DMS53 (cell line): Measurements from ENCODE around the gene FREM2.

Experiments
- DNase-seq: peaks from one replicate; lab custom pipeline; 2025; lab: John Stamatoyannopoulos, UW

The FREM2 gene, protein sequence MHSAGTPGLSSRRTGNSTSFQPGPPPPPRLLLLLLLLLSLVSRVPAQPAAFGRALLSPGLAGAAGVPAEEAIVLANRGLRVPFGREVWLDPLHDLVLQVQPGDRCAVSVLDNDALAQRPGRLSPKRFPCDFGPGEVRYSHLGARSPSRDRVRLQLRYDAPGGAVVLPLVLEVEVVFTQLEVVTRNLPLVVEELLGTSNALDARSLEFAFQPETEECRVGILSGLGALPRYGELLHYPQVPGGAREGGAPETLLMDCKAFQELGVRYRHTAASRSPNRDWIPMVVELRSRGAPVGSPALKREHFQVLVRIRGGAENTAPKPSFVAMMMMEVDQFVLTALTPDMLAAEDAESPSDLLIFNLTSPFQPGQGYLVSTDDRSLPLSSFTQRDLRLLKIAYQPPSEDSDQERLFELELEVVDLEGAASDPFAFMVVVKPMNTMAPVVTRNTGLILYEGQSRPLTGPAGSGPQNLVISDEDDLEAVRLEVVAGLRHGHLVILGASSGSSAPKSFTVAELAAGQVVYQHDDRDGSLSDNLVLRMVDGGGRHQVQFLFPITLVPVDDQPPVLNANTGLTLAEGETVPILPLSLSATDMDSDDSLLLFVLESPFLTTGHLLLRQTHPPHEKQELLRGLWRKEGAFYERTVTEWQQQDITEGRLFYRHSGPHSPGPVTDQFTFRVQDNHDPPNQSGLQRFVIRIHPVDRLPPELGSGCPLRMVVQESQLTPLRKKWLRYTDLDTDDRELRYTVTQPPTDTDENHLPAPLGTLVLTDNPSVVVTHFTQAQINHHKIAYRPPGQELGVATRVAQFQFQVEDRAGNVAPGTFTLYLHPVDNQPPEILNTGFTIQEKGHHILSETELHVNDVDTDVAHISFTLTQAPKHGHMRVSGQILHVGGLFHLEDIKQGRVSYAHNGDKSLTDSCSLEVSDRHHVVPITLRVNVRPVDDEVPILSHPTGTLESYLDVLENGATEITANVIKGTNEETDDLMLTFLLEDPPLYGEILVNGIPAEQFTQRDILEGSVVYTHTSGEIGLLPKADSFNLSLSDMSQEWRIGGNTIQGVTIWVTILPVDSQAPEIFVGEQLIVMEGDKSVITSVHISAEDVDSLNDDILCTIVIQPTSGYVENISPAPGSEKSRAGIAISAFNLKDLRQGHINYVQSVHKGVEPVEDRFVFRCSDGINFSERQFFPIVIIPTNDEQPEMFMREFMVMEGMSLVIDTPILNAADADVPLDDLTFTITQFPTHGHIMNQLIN (N-terminal part only)

DNA sequence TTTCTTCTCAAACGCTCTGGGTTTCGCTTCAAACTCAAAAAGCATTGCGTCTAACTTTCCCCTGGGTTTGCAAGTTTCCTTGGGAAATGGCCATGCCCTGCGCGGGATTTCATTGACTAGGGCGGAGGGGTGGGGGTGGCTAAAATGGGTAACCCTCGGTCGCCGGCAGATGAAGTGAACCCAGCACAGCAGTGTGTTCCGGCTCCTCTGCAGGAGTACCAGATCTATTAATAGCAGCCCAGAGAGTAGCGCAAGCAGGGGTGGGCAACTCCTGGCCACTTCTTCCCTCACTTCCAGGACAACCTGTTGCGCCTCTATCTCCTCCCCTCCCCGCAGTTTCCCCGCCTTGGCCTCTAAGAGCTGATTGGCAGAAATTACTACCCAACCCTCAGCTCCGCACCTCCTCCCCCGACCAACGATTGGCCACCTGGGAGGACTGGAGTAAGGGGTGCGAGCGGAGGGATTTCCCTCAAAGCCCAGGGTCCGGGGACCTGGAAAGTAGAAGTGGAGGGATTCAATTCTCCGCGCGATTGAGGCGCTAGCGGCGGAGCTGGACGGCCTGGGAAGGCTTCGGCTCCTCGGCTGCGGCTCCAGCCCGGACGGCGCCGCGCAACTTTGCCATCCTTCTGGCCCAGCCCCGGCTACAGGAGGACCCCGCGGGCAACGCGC lies at the start of gene FREM2:
FREM2 (plus strand) TSS at position 501 of the 669 bp plus-strand sequence. CDS start 268 bp downstream, outside the sequence.
- peak; percentile 93 for DNase-seq

DNA sequence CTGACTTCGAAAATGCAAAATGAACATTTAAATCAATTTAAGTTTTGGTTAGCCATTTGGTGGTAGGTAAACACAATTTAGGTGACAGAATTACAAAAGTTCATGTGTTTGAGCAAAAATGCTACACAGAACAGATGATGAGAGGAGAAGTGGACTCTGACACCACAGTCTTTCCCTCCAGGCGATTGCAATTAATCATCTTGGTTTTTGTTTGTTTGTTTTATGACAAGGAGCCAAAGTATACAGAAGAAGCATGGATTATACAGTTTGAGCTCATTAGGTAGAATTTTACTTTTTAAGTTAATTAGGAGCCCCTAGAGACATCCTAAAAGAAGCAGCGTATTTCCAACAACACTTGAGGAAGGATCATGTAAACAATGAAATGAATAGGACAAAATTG lies 49.3 kb upstream of the FREM2 start:
- DNase-seq = peak; percentile 51

DNA sequence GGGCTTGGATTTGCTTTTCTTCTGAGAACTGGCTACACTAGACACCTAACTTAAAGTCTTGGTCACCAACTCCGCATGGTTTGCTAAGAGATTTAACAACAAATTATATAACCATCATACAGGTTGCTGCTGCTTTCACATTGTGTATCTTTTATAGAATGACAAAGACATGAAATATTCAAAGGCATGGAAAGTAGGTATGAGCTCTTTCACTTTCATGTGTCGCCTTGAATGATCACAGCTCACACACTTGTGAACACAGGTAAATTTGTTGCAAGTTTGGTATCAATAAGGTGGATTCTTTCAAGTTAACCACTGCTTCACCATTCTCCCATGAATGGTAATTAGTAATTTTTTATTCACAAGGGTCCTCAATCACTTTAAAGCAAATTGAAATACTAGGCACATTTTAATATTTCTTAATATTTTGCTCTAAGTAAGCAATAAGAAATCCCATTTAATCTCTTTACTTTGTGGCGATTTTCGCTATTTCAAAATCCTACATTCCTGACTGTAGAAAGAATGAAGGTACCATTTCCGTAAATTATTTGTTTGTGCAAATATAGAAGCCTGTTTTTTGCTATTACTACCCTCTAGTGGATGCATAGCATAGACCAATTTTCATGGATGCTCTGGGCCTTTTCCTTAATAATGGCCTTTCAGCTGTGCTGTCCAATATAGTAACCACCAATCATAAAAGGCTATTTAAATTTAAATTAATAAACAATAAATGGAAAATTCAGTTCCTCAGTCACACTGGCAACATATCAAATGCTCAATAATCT lies 45.5 kb upstream of the FREM2 start:
- DNase-seq = peak; percentile 53

DNA sequence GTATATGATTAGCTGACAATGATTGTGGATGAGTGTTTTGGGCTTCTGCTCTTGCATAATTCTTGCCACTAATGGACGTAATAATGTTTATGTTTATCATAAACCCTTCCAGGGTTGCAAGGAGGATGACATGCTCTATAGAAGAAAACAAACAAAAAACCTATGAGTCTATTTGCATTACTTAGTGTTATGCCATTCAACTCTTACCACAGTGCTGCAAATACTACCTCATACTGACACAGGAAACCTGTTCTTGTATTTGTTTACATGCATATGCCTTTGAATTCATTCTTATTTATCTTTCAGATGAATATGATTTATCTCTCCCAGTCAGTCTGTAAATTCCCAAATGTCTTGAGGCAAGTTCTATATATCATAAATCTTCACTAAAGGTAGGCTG lies 39.6 kb upstream of the FREM2 start:
- peak; percentile 96 for DNase-seq

DNA sequence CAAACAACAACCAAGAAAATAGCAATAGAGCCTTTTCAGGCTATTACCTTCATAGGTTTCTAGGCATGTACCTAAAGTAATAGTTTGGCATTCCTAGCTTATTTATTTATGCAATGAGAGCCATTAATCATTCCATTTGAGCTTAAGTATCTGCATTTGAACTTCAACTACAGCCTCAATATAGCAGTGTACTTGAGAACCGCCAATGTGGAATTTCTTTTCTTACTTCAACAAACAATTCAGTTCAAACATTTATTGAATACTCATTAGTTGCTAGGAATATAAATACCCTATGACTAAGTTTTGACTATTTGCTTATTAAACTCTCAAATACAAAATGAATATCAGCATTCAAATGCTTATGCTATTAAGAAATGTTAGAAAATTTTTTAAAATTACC lies 38.0 kb upstream of the FREM2 start:
- peak; percentile 37 for DNase-seq

DNA sequence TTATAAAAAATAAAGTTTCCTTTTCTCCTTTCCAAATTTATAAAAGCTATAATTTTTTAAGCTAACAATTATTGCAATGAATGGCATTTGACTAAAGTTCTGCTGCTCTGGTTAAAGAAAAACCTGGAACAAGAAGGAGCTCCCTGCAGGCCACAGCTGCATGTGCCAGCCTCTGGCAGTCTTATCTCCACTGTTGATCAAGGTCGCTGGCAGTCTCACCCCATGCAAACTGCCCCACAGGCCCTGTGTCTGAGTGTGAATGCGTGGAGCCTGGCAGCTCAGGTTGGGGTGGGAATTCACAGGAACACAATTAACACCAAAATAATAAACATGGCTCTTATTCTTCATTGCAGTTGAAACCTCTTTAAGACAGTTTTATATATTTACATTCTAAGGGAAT lies 30.2 kb upstream of the FREM2 start:
- peak; percentile 24 for DNase-seq

DNA sequence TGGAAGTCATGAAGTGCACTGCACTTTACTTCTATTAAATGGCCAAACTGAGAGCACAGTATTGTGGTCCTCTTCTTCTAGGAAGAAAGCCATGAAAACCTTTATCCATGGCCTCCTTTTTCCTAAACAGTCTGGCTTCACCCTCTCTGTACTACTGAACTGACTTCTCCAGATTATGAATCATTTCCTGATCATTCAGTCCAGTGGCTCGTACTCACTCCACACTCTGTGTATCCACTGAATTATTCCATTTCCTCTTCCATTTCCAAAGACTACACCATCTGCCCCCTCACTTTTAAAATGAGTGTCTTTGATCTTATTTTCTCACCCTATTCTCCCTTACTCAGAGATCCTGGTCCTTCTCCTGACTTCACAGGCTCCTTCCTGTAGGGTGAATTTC lies 29.7 kb upstream of the FREM2 start:
- peak; percentile 51 for DNase-seq

DNA sequence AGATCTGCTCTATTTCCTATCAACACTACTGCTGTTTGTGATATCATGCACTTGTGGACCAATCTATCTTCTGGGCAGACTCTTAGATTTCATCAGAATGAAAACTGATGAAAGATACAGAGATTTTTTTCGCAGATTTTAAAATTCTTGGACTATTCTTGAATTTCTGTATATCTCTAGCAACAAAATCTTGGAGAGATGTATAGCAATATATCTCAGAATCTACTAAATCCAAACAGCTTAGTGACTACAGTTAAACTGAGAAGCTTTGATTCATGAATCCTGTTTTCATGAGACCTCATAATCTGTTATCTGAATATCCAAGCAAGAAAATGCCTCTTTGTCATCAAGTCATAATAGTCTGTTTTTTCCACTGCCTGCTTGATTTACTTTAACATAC lies 28.0 kb upstream of the FREM2 start:
- DNase-seq = no peak

DNA sequence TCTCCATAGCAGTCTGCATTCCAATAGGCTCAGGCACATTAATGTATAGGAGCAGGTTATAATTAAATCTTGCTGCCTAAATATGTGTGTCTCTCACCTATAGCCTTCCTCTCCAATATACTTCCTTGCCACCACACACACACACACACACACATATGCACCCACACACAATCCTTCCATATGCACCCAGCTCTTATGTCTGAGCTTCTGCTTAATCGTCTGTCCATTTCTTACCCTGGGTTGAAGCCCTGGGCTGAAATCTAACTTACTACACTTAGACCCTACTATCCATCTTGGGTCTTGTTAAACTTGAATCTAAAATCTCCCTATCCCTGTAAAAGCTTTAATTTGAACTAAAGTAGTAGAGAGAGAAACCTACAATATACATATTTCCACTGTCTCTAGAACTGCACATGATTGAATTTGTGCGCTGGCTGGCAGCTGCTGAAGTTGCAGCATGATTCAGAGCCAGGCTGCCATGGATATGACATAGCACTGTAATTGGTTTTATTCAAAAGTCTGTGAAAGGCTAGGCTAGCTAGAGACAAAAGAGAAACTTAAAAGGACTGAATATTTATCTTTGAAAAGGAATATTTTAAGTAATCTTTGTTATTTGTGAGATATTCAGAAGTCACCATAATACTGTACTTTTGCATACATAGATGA lies 25.7 kb upstream of the FREM2 start:
- no peak for DNase-seq

DNA sequence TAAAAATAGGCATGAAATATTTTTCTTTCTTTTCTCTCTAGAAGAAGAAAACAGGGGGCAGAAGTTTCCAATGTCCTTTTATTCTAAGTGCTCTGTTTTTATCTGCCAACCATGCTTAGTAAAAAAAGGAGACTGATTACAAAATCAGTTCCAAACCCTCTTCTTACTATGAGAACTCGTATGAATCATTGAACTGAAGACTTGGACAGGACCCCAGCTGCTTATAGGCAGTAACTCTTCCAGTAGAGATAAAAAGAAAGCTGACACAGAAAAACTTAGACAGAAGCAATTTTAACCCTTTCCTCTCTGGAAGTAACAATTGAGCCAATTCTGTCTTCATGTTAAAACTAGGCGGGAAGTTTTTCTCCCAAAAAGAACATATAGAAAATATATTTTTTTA lies 24.5 kb upstream of the FREM2 start:
- DNase-seq = no peak

DNA sequence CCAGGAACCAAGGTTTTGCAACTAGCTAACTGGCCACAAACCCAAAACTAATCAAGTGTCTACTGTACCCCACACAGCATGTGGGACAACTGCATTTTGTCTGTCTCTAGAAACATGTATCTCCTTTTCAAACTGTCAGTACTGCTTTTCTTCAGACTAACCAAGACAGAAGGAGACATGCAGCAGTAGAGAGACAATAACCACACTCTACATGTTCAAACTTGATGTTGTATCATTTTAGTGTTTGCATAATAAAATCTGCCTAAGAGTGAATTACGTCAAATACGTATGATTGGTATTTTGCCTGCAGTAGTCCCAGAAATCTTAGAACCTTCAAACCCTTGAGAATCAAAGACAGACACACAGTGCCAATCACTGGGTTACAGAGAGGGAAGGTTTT lies 22.0 kb upstream of the FREM2 start:
- no peak for DNase-seq

DNA sequence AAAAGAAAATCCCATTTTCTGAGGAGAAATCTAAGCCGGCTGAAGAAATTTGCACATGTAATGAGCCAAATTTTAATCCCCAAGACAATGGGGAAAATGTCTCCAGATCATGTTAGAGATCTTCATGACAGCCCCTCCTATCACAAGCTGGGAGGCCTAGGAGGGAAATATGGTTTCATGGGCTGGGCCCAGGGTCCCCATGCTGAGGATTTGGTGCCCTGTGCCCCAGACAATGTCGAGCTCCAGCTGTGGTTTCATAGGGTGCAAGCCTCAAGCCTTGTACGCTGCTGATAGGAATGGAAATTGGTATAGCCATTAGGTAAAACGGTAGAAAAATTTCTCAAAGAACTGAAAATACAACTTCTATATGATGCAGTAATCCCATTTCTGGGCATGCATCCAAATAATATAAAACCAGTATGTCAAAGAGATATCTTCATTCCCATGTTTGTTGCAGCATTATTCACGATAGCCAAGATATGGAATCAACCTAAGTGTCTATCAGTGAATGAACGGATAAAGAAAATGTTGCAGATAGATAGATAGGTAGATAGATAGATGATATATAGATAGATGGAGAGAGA lies 19.3 kb upstream of the FREM2 start:
- DNase-seq = no peak

DNA sequence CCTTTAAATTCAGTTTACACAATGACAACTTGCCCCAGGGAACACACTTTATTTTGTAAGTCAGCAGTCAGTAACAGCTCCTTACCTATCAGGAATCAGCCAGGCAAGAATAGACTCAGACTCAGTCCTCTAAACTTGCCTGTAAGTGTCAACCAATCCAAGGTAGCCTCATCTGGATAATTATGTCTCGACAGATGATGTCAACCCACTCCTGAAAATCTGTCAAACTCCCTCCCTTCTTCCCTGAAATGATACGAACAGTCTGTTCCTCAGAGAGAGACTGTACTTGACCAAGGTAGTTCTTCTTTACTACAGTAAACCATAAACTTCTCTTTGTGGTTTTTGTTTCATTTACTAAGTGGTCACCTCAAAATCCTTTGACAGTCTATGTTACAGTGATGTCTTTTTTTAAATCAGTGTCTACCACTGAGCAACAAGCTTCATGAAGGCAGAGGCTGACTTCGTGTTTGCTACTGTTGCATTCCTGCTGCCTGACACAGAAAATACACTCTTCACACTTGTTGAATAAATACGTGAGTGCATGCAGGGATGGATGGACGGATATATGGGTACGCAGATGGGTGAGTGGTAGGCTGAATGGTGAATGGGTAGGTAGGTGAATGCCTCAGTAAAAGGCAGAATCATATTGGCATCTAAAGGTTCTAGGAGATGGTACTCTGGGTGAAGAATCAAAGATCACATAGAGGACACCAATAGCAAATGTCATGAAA lies 17.5 kb upstream of the FREM2 start:
- no peak for DNase-seq

DNA sequence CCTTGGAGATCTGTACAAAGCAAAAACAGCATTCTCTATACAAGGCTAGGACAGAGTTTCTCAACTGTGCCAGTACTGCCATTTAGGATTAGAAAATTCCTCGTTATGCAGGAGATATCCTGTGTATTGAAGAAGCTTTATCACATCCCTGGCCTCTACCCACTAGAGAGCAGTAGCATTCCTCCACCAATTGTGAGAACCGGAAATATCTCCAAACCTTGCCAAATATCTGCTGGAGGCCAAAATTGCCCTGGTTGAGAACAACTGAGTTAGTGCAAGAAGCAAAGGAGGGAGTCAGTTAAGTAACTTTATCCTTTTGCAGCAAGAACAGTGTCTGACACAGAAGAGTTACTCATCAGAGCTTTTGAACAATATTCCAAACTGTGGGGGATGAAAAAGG lies 16.2 kb upstream of the FREM2 start:
- DNase-seq = no peak

DNA sequence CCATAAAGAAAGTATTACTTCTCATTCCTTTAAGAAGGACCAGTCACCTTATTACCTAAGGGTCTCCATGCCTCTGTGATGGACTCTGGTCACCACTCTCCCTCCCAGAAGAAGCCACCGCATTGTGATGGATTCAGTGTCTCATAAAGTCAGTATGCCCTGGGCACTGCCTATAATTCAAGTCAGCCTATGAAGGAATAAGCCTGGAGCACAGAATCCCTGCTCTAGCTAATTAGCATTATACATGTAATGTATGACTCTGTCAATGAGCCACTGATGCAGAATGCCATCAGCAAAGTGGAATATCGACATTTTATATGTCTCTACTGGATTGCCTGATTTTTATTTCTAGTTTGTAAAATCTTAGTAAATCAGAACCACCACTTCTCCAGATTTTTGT lies 14.9 kb upstream of the FREM2 start:
- DNase-seq = no peak

DNA sequence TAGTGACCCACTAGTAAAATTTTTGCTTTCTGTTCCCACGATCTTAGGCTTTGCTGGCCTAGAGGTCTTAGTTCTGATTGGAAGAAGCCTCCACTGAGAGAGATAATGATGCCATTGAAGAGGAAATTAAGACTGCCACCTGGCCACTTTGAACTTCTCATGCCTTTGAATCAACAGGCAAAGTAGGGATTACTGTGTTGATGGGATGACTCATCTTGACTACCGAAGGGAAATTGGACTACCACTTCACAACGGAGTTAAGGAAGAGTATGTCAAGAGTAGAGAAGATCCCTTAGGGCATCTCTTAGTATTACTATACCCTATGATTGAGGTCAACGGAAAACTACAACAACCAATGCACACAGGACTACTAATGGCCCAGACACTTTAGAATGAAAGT lies 12.7 kb upstream of the FREM2 start:
- DNase-seq = peak; percentile 95

DNA sequence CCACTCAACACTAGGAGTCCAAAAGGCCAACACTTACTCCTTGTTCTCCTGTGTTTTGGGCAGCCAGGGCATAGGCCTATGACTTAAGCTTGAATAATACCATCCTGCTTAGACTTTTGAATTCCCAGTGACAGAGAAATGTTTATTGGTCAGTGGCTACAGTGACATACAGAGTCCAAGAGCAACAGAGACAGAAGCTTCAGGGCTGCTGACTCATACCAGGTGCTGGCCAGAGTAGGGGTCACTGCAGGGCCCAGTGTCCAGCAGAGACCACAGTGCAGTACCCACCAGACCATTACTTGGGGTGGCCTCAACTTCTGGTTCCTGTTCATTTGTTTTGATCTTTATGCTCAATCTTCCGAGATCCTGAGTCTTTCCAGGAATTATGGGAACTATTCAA lies 6.0 kb upstream of the FREM2 start:
- DNase-seq = no peak

DNA sequence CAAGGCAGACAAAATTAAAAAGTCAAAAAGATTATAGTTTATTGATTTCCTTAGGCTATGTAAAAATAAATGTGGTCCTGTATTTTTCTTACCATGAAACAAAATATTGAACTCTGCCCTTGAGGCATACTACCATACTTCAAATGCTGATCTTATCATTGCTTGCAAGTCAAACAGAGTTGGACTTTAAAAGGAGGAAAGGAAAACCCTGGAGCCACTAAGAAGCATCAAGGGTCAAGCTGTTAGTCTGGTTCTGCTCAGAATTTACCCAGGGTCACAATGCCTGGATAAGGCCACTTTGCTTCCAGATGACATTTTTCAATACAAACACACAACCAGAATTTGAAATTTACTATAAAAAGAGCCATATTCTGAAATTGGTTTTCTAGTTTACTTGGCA lies 2.2 kb upstream of the FREM2 start:
- no peak for DNase-seq

DNA sequence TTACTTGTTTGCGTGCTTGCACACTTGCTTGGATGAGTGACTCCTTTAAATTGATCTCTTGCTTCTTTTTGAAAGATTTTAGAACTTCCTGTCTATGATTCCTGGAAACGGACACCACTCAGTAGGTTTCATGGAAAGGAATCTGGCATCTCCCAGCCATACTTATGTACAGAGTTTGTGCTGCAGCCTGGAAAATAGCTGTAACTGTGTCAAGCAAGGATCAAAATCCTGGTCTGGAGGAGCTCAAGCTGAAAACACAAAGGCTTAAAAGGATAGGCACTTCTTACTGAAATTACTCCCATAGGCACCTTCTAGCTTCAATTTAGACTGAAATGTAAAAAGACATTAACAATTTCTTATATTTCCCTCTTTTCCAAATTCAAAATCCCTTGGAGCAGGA lies 1.4 kb upstream of the FREM2 start:
- peak; percentile 8 for DNase-seq
